Amniotic epithelial cell (primary cell): ENCODE results near the gene PTPN18.
A peak's percentile ranks its signal among the peaks of the same experiment; 100 is the strongest.

ENCODE experiments used
- DNase-seq: peaks from one replicate; pipeline ENCODE4 v3.0.0-alpha.2; 2010; ENCODE audit warnings: low read depth

PTPN18 gene

DNA sequence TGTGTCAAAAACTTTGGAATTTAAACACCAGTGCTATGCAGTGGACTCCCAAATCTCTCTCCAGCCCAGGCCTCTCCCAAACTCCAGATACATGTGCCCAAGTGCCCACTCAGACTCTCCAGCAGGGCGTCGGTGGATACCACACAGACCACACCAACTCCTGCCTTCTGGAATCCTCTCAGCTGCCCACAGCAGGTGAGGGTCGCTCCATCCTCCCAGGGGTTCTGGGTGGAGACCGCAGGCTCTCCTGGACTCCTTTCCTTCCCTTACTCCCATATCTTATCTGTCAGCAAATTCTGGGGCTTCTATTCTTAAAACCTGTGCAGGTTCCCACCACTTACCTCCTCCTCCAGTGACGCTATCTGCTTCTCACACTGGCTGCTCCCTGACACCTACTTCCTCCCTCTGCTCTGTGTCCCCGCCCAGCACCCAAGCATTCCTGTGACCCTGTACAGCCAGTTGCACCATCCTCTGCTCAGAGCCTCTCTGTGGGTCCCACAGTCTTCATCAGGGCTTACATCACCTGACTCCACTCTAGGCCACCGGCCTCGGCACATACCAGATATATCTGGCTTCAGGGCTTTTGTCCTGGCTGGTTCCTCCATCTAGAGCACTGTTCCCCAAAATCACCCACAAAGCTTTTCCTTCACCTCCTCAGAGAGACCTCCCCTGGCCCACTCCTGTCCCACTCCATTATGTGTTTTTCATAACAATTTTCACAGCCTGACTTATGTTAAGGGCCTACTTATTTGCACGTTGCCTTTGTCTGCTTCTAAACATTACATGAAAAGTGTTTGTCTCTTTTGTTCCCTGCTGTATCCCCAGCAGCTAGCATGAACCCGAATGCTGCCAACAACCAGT lies 15.7 kb upstream of the PTPN18 start:
- DNase-seq, result no peak

GRCh38 chr2:130341562-130342019 lies 14.3 kb upstream of the PTPN18 start:
- DNase-seq, result no peak

DNA sequence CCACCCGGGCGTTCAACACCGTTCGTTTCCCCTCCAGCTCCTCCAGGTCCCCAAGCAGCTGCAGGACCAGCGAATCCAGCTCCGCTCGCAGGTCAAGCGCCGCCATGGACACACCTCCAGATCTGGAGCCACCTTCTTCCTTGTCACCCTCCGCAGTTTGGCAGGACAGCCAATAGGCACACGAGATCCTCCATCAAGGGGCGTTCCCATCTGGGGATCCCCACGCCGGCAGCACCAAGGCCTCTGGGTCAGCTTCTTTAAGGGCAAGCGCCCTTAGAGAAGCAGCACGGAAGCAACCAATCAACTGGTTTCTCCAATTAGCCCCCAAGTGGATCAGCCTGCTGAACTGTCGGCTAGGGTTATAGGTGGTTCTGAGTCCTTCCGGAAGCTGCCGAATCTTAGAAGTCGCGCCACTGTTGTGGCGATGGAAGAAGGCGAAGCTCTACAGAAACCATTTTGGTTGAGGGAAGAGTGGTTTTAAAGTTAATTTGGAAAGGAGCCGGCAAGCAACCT lies 13.8 kb upstream of the PTPN18 start:
- DNase-seq, result peak; percentile 91

- DNase-seq, result peak; percentile 100
These were observed 13.2 kb upstream of the PTPN18 start, which contains the start of gene IMP4 for GRCh38 chr2:130342533-130343275. Gene IMP4 (plus strand): TSS chr2:130342897. CDS start chr2:130342933, 36 bp downstream.

GRCh38 chr2:130344578-130344977 lies 11.3 kb upstream of the PTPN18 start:
- DNase-seq, result no peak

GRCh38 chr2:130345091-130345490 lies 10.8 kb upstream of the PTPN18 start:
- no peak for DNase-seq

- no peak for DNase-seq
These were observed 10.2 kb upstream of the PTPN18 start for GRCh38 chr2:130345611-130346010.

DNA sequence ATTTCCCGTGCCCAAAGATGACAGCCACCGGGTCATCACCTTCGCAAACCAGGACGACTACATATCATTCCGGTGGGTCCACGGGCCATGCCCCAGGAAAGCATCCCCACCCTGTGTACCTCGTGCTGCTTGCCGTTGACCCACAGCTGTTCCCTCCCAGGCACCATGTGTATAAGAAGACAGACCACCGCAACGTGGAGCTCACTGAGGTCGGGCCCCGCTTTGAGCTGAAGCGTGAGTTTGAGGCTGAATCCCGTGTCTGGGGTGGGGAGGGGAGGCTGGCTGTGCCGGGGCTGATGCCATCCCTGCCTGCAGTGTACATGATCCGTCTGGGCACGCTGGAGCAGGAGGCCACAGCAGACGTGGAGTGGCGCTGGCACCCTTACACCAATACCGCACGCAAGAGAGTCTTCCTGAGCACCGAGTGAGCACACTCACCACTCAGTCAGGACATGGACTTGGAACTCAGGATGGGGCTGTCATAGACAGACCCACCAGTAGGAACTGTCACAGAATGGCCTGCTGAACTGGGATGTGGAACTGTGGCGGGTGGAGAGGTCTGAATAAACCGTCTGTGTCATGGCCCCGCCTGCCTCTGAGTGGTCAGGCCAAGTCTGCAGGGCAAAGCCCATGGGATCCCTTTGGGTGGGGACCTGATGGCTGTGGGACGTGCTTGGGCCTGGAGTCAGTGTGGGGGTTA lies 9.7 kb upstream of the PTPN18 start:
- no peak for DNase-seq

- no peak for DNase-seq
These were observed 9.2 kb upstream of the PTPN18 start for GRCh38 chr2:130346741-130347066.

- DNase-seq, result no peak
These were observed 8.5 kb upstream of the PTPN18 start for GRCh38 chr2:130347220-130347925.

DNA sequence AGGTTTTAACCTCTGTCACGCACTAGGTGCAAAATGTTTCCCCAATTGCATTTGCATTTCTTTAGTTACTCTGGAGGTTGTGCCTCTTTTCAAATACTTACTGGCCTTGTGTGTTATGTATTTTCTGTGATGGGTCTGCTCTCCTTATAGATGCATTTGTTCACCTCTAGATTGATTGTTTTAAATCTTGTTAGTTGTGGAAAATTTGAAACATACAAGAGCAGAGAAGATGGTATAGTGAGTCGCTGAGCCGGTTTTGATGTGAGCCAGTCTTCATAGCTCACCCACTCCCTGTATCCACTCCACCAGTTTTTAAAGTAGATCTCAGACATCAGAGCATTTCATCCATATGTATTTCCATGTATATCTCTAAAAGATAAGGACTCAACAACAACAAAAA lies 6.7 kb upstream of the PTPN18 start:
- DNase-seq, result no peak

- DNase-seq, result no peak
These were observed 4.1 kb upstream of the PTPN18 start for GRCh38 chr2:130351711-130352110.

GRCh38 chr2:130352237-130352636 lies 3.6 kb upstream of the PTPN18 start:
- no peak for DNase-seq

DNA sequence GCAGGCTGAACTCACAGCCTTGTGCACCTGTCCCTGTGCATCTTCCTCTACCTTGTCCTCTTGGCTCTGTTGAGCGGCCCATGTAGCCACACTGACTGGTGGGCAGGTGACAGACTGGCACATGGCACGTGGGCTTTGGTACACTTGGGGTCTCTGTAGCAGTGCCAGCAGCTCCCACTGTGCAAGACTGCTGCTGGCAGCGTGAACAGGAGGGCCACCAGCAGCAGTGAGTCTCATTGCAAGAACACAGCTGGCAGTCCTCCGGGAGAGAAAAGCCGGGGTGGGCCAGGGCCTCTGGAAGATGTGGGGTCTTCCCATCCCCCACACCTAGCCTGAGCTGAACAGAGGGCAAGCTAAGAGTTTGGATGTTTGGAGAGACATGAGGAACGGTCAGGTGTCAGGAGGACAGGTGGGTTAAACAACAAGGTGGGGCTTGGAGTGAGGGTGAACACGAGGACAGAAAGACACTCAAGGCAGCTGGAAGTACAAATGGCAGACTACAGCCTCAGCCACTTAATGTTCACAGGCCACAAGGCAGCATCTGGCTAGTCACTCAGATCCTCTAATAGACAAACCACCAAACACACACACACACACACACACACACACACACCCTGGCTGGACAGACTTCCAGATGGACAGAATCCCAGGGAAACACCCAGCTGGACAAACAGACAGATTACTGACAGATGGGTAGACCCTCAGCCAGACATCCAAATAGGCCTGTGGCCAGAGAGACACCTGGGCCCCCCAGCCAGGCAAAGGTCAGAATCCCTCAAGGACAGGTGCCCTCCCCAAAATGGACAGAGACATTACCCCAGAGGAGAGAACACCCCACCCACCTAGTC lies 2.3 kb upstream of the PTPN18 start:
- DNase-seq, result no peak

DNA sequence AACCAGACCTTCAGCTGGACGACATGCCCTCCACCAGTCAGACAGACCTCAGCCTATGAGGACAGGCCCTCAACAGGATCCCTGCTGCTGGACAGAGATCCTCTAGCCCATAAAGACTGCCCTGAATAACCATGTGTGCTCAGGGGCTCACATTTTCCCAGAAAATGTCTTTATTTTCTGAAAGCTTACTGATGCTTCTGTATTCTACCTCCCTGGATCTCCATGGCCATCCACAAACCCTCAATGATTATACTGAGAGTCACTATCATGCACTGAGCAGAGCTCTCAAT lies 1.8 kb upstream of the PTPN18 start:
- no peak for DNase-seq

- no peak for DNase-seq
These were observed 681 bp upstream of the PTPN18 start for GRCh38 chr2:130355172-130355577.

DNA sequence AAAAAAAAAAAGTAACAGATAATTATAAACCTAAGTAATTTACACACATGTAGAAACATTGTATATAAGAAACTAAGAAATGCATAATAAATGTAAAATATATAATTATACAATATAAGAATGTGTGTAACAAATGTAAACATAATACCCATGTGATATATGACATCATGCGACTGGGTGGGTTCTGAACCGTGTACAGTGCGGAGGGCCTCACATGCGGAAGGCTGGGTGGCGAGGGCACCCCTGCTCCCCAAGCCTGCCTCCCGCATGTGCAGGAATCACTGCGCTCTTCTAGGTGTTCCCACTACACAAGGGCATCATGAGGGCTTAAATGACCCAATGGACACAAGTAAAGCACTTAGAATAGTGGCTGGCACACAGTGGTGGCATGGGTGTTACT lies 2.0 kb downstream of the PTPN18 start:
- DNase-seq, result no peak

DNA sequence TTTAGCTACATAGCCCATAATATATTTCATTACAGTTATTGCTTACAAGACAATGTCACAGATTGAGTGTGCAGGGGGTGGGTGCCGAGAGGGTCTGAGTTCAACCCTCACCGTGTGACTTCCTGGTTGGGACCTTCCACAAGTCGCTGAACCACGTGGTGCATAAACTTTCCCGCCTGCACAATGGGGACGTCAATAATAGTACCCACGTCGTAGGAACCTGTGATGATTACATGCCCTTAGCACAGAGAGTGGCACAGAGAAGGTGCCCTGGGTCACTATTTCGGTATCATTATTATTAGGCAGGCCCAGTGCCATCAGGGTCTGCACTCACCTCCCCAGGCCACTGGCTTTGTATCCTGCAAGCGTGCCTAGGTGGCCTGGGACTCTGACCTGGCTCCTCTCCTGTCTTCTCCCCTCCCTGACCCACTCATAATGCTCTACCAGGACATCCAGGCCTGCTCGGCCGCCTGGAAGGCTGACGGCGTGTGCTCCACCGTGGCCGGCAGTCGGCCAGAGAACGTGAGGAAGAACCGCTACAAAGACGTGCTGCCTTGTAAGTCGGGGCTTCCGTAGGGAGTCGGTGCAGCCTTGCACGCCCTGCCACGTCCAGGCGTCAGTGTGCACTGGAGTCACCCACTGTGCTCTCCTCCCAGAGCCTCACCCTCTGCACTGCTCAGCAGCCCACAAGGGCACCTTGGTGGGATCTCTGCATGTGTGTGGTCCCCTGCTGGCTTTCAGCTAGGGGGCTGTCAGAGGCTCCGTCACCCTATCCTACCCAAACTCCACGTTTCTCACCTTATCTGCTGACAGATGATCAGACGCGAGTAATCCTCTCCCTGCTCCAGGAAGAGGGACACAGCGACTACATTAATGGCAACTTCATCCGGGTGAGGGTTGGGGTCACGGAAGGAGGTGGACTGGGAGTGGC lies 2.8 kb downstream of the PTPN18 start:
- no peak for DNase-seq

DNA sequence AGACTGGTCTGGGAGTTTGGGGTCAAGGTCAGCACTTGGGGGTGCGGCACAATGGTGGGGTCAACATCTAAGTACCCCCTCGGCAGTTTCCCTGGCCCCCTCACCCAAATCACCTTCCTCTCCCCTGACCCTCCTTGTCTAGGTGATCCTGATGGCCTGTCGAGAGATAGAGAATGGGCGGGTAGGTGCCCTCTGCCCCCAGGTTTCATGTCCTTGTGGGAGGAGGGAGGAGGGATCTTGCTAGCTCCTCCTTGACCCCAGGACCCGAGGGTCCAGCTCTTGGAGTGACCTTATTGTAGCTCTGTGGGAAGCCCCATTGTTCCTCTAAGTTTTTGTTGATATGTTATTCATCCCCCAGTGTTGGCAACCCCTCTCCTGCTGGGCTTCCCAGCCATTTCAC lies 3.6 kb downstream of the PTPN18 start:
- DNase-seq, result no peak

DNA sequence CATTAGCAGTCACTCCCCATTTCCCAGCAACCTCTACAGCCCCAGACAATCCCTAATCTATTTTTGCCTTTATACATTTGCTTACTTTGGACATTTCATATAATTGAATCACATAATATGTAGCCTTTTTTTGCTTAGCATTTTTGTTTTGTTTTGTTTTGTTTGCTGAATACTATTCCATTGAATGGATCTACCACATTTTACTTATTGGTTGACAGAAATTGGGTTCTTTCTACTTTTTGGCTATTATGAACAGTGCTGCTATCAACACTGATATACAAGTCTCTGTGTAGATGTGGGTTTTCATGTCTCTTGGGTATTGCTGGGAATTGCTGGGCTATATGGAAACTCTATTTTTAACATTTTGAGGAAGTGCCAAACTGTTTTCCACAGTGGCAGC lies 7.6 kb downstream of the PTPN18 start:
- DNase-seq, result no peak
